IPS-11a (cell line): ENCODE results near the gene PHB1.

Experiments
- H3K4me3 ChIP-seq: one replicate; pipeline ENCODE4 v1.5.1; 2013; ENCODE audit warnings: low read depth, low read length, control low read depth

The PHB1 gene

GRCh38 chr17:49357516-49357915 lies 57.2 kb downstream of the PHB1 start:
- no peak overlapping the region for H3K4me3 ChIP-seq

- H3K4me3 ChIP-seq, result no peak overlapping the region
These were observed 58.4 kb downstream of the PHB1 start for GRCh38 chr17:49356320-49356719.
